HG03520 (cell line): ENCODE data around the gene ANK3.

Source experiments
- ATAC-seq: cut with Tn5 transposase; IDR thresholded peaks from one replicate; pipeline ENCODE4 v1.9.1; 2021; ENCODE audit warnings: mild to moderate bottlenecking, moderate library complexity; ENCODE audit not compliant: unreplicated experiment

ANK3 gene

GRCh38 chr10:60186315-60187071 lies 203.2 kb downstream of the ANK3 start:
- ATAC-seq, result no peak

DNA sequence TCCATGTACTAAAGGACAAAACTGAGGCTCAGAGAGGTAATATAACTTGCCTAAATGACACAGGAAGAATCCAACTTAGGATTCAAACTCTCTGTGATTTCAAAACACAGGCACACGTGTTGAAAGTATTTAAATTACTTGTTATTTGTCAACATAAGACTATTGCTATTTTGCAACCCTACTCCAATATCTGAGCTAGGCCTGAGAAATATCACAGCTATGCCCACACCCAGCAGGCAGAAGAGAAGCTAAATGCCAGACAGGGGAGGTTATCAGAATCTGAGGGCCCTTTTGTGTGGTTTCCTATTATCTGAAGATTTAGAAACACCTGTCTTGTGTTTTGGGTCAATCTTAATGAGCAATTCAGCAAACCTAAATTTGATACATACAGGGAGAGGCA lies 204.3 kb downstream of the ANK3 start:
- ATAC-seq, result no peak

- no peak for ATAC-seq
Observed at GRCh38 chr10:60182691-60183090, 207.0 kb downstream of the ANK3 start.

DNA sequence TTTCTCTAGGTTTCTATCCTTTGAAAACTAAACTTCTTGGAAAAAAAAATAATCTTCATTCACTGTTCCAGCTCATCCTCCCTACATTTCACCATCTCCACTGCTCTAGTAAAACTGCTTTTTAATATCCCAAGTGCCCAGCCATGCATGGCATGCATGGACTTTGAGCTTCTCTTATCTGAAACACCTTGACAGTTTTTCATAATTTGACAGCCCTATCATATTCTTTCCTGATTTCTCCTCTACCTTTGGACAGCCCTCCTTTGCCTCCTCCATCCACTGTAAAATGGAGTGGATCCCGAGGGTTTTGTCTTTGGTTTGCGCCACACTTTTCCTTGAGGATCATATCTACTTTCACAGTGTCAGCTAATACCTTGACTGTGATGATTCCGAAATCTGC lies 212.8 kb downstream of the ANK3 start:
- ATAC-seq, result no peak

DNA sequence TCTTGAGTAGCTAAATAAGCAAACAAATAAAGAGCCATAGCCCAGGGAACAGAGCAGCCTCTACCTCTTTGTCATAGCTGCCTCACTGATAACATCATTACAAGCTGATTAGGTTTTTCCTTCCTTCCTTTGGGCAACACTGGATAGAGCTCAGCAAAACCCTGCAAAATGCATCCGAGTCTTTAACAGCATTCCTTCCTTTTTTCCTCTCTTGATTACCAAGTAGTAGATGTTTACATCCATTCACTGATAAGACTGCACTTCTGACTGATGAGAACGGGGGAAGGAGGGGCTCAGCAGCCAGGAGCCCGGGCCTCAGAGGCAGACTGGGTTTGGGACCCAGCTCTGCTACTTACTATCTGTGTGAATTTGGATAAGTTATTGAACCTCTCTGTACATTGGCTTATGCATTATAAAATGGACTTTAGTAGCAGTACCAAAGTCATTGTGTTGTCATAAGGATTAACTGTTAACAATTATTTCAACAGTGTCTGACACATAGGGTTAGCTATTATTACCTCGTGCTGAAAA lies 214.2 kb downstream of the ANK3 start:
- ATAC-seq, result no peak

DNA sequence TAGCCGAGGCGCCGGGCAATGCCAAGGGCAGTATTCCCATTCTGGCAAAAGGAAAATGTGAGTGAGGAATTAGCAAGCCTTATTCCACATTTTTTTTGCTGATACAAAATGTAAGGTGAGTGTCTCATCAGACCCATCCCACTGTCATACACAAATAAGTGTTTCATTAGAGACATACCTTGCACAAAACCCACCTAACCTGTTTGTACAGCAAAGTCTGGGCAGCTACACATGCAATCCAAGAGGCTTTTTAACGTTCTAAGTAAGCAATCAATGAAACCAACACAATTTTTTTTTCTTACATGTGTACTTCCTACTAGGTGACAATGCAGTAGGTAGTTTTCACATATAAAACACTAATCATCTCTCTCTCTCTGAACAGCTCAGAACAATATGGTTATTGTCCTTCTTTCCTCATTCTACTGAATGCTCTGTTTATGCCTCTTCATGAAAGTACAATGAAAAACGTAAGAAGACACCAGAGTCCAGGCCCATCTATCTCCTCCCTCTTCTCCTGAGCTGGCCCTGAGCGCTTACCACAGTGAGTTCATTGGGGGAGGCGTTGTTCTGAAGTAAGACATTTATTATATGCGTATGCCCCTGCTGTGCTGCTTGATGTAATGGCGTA lies 217.2 kb downstream of the ANK3 start:
- no peak for ATAC-seq

- ATAC-seq, result no peak
Observed at GRCh38 chr10:60171436-60172013, 218.2 kb downstream of the ANK3 start.

DNA sequence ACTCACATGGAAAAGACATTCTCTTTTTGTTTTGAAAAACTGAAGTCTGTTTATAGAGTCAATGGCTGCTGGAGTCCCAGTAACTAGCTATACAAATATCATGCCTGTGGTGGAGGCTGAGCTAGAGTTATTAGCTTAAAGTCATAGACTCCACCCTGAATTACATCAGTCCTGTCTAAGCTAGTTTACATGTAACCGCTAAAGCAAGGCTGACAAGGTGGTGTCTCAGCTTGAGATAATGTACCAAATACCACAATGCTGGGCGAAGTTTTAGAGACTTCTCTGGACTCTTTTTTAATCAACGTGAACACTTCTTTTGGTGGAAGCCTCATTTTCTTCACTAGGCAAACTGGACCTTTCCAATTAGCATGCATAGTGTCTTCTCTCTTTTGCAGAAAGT lies 219.4 kb downstream of the ANK3 start:
- no peak for ATAC-seq

- no peak for ATAC-seq
Observed at GRCh38 chr10:60169111-60169510, 220.6 kb downstream of the ANK3 start.

- no peak for ATAC-seq
Observed at GRCh38 chr10:60167050-60167449, 222.6 kb downstream of the ANK3 start.

- no peak for ATAC-seq
Observed at GRCh38 chr10:60163786-60164185, 225.9 kb downstream of the ANK3 start.

DNA sequence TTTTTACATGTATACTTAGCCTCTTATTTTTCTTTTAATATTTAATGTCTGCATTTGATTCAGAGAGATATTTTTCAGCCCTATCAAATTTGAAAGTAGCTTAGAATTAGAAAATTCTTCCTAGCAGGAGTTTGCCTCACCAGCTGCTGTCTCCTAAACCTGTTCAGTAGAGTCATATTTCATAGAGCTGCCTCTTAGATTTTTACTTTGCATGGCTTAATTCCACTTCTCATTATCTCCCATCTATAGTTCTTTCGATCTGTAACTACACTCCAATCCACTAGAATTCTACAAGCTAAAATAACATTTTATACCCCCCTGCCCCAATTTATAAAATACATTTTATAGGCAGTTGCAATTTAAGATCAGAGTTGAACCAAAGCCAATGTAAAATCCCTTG lies 227.0 kb downstream of the ANK3 start:
- ATAC-seq, result no peak

GRCh38 chr10:60155943-60156683 lies 233.6 kb downstream of the ANK3 start:
- no peak for ATAC-seq

DNA sequence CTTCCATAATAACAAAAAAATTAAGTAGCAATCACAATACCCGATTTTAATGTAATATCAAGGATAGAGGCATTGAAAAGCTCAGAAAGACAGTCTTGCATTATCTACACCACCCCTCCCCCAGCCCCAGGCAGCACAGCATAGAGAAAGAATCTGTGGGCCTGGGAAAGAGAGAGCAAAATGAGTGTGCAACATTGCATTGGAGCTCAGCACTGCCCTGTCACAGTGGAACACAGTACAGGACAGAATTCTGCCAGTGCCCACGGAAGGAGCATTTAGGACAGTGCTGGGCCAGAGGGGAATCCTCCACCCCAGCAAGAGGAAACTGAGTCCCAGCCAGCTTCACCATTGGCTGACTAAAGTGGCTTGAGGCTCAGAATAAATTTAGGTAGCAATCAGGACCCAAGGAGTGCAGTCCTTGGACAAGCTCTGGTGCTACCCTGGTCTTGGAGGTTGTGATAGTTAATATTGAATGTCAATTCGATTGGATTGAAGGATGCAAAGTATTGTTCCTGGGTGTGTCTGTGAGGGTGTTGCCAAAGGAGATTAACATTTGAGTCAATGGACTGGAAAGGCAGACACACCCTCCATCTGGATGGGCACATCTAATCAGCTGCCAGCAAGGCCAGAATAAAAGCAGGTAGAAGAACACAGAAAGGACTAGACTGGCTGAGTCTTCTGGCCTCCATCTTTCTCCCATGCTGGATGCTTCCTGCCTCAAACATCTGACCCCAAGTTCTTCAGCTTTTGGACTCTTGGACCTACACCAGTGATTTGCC lies 234.4 kb downstream of the ANK3 start:
- no peak for ATAC-seq

DNA sequence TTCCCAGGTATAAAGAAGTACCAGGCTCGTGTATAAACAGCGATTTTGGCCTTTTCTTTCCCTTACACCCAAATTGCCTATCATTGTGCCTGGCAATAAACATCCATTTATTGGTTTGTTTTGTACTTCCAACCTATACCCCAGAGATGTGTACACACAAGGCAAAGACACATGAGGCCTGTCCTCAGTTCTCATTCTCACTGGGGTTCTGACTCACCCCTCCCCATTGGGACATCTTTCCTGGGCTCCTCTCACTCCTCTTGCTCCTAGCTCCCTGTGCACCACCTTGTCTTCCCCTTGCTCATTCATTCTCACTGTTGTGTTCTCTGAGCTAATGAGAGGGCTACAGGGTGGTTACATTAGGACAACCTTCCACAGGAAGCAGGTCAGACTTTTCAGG lies 240.7 kb downstream of the ANK3 start:
- ATAC-seq, result no peak

GRCh38 chr10:60148266-60148840 lies 241.3 kb downstream of the ANK3 start:
- ATAC-seq, result no peak

DNA sequence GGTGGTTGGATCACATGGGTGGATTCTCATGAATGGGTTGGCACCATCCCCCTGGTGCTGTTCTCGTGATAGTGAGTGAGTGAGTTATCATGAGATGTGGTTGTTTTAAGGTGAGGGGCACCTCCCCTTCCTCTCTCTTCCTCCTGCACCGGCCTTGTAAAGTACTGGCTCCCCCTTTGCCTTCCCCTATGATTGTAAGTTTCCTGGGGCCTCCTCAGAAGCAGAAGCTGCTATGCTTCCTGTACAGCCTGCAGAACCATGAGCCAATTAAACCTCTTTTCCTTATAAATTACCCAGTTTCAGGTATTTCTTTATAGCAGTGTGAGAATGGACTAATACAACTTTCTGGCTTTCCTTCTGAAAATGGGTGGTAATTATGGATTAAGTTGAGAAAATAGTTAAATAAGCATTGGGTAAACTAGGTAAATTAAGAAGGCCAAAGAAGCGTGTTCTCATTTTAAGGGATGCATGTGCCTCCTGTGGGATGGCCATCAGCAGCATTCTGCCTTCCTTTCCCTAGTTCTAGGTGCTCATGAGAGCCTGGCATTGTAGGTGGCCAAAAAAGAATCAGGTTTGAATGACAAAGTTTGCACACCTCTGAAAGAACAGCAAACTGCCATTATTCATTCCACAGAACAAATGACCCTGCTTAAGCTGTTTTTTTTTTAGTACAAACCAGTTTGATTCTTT lies 242.0 kb downstream of the ANK3 start:
- ATAC-seq, result no peak

- no peak for ATAC-seq
Observed at GRCh38 chr10:60147025-60147424, 242.7 kb downstream of the ANK3 start.

GRCh38 chr10:60144099-60144498 lies 245.6 kb downstream of the ANK3 start:
- ATAC-seq, result no peak

DNA sequence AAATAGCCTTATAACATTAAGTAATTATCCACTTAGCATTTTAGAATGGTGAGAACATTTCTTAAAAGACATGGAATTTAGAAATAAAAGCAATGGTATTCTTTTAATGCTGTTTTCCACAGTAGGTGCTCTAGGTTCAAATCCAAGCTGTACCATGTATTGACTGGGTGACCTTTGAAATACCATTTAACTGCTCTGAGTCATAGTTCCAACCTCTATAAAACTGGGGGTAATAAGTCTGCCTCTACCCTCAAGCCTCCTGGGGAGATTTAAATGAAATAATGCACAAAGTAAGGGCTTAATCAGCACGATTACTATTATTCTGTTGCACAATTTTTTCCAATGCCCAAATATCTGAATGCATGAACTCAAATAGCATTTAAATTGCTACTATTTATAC lies 246.9 kb downstream of the ANK3 start:
- ATAC-seq, result no peak
